ENCODE data around the gene UBR4.

DNA sequence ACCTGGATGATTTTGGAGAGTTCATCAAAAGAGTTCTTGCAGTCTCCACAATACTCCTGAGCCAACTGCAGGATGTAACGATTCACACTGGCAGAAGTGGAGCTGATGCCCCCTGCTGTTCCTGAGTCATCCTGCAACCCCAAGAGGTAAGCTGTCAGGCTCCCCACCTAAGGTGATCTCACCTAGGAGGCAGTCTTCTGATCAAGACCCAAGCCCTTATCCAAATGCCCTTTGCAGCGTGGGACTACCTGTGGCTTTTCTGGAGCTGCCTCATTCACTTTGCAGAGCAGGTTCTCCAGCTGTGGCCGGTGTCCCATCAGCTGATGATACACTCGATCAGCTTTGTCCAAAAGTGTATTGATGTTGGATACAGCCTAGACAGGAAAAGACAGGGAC is 96.4 kb downstream of the UBR4 start:
- TF ChIP-seq POLR2A (IDR thresholded peaks at IDR 0.05; ENCODE audit: low read depth, low read length) (no peak), POLR2AphosphoS5 (IDR thresholded peaks at IDR 0.05; ENCODE audit: low read depth, low read length) (no peak), TAF1 (IDR thresholded peaks at IDR 0.05; ENCODE audit: borderline replicate concordance, low read depth, low read length) (no peak)
